Measurements from ENCODE around the gene NFU1.

DNA sequence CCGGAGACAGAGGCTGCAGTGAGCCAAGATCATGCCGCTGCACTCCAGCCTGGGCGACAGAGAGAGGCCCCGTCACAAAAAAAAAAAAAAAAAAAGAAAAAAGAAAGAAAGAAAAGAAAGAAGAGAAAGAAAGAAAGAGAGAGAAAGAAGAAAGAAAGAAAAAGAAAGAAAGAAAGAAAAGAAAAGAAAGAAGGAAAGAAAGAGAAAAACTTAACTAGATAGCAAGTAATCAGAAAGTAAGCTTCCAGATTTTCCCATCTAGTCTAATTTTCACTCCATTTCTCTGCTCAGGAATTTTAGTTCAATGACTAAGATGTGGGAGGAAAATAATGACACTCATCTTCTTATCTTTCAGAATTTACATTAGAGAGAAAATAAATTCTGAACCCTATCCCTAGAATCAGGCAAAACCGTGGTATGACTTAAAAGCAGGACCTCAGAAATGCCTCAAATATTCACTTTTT is 52.6 kb downstream of the NFU1 start:
- TF ChIP-seq, protein P1, sequence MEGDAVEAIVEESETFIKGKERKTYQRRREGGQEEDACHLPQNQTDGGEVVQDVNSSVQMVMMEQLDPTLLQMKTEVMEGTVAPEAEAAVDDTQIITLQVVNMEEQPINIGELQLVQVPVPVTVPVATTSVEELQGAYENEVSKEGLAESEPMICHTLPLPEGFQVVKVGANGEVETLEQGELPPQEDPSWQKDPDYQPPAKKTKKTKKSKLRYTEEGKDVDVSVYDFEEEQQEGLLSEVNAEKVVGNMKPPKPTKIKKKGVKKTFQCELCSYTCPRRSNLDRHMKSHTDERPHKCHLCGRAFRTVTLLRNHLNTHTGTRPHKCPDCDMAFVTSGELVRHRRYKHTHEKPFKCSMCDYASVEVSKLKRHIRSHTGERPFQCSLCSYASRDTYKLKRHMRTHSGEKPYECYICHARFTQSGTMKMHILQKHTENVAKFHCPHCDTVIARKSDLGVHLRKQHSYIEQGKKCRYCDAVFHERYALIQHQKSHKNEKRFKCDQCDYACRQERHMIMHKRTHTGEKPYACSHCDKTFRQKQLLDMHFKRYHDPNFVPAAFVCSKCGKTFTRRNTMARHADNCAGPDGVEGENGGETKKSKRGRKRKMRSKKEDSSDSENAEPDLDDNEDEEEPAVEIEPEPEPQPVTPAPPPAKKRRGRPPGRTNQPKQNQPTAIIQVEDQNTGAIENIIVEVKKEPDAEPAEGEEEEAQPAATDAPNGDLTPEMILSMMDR (IDR thresholded peaks at IDR 0.05) = no peak
- TF ChIP-seq POLR2A (IDR thresholded peaks at IDR 0.05) = no peak
